ENCODE results near the gene SLC35G4. TPM values are rescaled to one million over a fixed set of nuclear protein-coding genes. Genes with fewer than 3 reads are reported as not detected.
"Not testable (repeated sequence)": the region's sequence is repeated elsewhere in the genome, so short reads cannot be mapped to it uniquely, and the experiment has no call there.

SLC35G4 gene
- total and polyA plus RNA-seq, 3 donors from 2014 or later, result not detected

DNA sequence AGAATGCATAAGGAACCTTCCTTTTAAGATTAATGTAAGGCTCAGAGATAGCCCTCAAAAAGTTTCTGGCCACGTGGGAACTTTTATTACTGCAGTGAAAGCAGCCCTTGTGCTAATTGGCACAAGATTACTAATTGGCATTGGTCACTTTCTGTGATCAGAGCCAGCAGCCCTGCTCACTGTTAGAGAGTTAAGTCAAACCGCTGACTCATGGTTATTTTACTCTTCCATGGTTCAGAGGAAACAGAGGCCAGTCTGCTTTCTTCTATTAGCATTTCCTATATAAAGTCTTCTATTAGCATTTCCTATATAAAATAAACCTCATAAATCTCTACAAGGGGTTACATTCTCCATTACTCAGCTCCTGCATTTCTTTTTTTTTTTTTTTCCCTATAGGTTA lies 1.5 kb upstream of the SLC35G4 start:
- TF ChIP-seq, protein P1, sequence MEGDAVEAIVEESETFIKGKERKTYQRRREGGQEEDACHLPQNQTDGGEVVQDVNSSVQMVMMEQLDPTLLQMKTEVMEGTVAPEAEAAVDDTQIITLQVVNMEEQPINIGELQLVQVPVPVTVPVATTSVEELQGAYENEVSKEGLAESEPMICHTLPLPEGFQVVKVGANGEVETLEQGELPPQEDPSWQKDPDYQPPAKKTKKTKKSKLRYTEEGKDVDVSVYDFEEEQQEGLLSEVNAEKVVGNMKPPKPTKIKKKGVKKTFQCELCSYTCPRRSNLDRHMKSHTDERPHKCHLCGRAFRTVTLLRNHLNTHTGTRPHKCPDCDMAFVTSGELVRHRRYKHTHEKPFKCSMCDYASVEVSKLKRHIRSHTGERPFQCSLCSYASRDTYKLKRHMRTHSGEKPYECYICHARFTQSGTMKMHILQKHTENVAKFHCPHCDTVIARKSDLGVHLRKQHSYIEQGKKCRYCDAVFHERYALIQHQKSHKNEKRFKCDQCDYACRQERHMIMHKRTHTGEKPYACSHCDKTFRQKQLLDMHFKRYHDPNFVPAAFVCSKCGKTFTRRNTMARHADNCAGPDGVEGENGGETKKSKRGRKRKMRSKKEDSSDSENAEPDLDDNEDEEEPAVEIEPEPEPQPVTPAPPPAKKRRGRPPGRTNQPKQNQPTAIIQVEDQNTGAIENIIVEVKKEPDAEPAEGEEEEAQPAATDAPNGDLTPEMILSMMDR (IDR thresholded peaks at IDR 0.05), result no peak
- TF ChIP-seq POLR2A (IDR thresholded peaks at IDR 0.05), result no peak
- H3K27me3 ChIP-seq, result no peaks in the 10 kb centered on the region
- no peaks in the 10 kb centered on the region for H3K9me3 ChIP-seq
- H3K4me3 ChIP-seq, result no peak overlapping the region
- WGBS, 2 donors, result 32 to 38% methylated on average over 2 of the region's 2 CpGs
- no peak for DNase-seq
- no peaks in the 10 kb centered on the region for H3K4me1 ChIP-seq
- intact Hi-C loops (cut with DNase I; ENCODE audit: low total_unique reads), result no loop called here
- no peak overlapping the region for H3K27ac ChIP-seq
- H3K36me3 ChIP-seq (ENCODE audit: low read depth, missing control alignments), result no peaks in the 10 kb centered on the region

DNA sequence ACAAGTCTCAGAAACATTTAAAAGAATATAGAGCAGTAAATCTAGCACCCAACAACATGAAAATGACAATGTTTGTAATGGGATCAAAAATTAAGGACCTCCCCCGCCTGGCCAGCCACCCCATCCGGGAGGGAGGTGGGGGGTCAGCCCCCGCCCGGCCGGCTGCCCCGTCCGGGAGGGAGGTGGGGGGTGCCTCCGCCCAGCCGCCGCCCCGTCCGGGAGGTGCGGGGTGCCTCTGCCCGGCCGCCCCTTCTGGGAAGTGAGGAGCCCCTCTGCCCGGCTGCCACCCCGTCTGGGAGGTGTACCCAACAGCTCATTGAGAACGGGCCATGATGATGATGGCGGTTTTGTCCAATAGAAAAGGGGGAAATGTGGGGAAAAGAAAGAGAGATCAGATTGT lies 778 bp upstream of the SLC35G4 start:
- DNase-seq; H3K4me3 ChIP-seq; H3K27me3 ChIP-seq; H3K27ac ChIP-seq; H3K4me1 ChIP-seq; H3K9me3 ChIP-seq; intact Hi-C loops (cut with DNase I; ENCODE audit: low total_unique reads); H3K36me3 ChIP-seq (ENCODE audit: low read depth, missing control alignments): not testable (repeated sequence)
- 69 to 87% methylated on average over 13 to 18 of the region's 19 CpGs for WGBS, 2 donors

DNA sequence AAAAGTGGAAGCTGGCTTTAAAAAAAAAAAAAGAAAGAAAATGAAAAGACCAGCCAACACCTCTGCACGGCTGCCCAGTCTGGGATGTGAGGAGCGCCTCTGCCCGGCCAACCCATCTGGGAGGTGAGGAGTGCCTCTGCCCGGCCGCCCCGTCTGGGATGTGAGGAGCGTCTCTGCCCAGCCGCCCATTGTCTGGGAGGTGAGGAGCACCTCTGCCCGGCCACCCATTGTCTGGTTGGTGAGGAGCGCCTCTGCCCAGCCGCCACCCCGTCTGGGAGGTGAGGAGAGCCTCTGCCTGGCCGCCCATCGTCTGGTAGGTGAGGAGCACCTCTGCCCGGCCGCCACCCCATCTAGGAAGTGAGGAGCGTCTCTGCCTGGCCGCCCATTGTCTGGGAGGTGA lies 3.7 kb downstream of the SLC35G4 start:
- DNase-seq; H3K27me3 ChIP-seq; H3K36me3 ChIP-seq (ENCODE audit: low read depth, missing control alignments); intact Hi-C loops (cut with DNase I; ENCODE audit: low total_unique reads); H3K4me3 ChIP-seq; H3K9me3 ChIP-seq; H3K4me1 ChIP-seq; H3K27ac ChIP-seq: not testable (repeated sequence)
- WGBS, 2 donors, result 87 to 92% methylated on average over 12 to 18 of the region's 18 CpGs

DNA sequence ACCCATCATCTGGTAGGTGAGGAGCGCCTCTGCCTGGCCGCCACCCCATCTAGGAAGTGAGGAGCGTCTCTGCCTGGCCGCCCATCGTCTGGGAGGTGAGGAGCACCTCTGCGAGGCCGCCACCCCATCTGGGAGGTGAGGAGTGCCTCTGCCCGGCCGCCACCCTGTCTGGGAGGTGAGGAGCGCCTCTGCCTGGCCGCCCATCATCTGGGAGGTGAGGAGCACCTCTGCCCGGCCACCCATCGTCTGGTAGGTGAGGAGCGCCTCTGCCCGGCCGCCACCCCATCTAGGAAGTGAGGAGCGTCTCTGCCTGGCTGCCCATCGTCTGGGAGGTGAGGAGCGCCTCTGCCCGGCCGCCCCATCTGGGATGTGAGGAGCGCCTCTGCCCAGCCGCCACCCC lies 4.2 kb downstream of the SLC35G4 start:
- H3K9me3 ChIP-seq; DNase-seq; H3K27ac ChIP-seq; H3K36me3 ChIP-seq (ENCODE audit: low read depth, missing control alignments); H3K4me3 ChIP-seq; H3K27me3 ChIP-seq; H3K4me1 ChIP-seq; intact Hi-C loops (cut with DNase I; ENCODE audit: low total_unique reads): not testable (repeated sequence)
- 95% methylated on average over 12 of the region's 23 CpGs; no CpG with 5 or more reads in 1 of the 2 donors for WGBS, 2 donors

DNA sequence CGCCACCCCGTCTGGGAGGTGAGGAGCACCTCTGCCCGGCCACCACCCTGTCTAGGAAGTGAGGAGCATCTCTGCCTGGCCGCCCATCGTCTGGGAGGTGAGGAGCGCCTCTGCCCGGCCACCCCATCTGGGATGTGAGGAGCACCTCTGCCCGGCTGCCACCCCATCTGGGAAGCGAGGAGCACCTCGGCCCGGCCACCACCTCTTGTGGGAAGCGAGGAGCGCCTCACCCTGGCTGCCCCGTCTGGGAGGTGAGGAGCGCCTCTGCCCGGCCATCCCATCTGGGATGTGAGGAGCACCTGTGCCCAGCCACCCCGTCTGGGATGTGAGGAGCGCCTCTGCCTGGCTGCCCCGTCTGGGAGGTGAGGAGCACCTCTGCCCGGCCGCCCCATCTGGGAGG lies 4.6 kb downstream of the SLC35G4 start:
- intact Hi-C loops (cut with DNase I; ENCODE audit: low total_unique reads), result not testable (repeated sequence)

DNA sequence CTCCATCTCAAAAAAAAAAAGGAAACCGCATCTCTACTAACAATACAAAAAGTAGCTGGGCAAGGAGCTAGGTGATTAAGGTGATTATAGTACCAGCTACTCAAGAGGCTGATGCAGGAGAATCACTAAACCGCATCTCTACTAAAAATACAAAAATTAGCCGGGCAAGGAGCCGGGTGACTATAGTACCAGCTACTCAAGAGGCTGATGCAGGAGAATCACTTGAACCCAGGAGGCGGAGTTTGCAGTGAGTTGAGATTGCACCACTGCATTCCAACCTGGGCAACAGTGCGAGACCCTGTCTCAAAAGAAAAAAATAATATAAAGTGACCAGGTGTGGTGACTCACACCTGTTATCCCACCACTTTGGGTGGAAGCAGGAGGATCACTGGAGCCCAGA lies 5.6 kb downstream of the SLC35G4 start:
- H3K27me3 ChIP-seq; intact Hi-C loops (cut with DNase I; ENCODE audit: low total_unique reads); H3K9me3 ChIP-seq; H3K4me3 ChIP-seq; H3K36me3 ChIP-seq (ENCODE audit: low read depth, missing control alignments); DNase-seq; H3K27ac ChIP-seq; H3K4me1 ChIP-seq: not testable (repeated sequence)
- 92 to 95% methylated on average over 6 of the region's 6 CpGs for WGBS, 2 donors

More for the DNA sequence above, 4.6 kb downstream of the SLC35G4 start:
- 90 to 96% methylated on average over 3 to 21 of the region's 21 CpGs for WGBS, 2 donors
- H3K27ac ChIP-seq; H3K36me3 ChIP-seq (ENCODE audit: low read depth, missing control alignments); H3K4me1 ChIP-seq; H3K4me3 ChIP-seq; DNase-seq; H3K27me3 ChIP-seq; H3K9me3 ChIP-seq: not testable (repeated sequence)

DNA sequence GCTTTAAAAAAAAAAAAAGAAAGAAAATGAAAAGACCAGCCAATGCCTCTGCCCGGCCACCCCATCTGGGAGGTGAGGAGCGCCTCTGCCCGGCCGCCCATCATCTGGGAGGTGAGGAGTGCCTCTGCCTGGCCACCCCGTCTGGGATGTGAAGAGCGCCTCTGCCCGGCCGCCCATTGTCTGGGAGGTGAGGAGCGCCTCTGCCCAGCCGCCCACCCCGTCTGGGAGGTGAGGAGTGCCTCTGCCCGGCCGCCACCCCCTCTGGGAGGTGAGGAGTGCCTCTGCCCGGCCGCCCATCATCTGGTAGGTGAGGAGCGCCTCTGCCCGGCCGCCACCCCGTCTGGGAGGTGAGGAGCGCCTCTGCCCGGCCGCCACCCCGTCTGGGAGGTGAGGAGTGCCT lies 37.9 kb downstream of the SLC35G4 start:
- H3K36me3 ChIP-seq (ENCODE audit: low read depth, missing control alignments); H3K27me3 ChIP-seq; H3K27ac ChIP-seq; intact Hi-C loops (cut with DNase I; ENCODE audit: low total_unique reads); H3K9me3 ChIP-seq; H3K4me1 ChIP-seq; H3K4me3 ChIP-seq; DNase-seq: not testable (repeated sequence)
- 87 to 97% methylated on average over 7 to 20 of the region's 23 CpGs for WGBS, 2 donors

DNA sequence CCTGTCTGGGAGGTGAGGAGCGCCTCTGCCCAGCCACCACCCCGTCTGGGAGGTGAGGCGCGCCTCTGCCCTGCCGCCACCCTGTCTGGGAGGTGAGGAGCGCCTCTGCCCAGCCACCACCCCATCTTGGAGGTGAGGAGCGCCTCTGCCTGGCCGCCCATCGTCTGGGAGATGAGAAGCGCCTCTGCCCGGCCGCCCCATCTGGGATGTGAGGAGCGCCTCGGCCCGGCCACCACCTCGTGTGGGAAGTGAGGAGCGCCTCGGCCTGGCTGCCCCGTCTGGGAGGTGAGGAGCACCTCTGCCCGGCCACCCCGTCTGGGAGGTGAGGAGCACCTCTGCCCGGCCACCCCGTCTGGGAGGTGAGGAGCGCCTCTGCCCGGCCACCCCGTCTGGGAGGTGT lies 38.4 kb downstream of the SLC35G4 start:
- intact Hi-C loops (cut with DNase I; ENCODE audit: low total_unique reads); H3K4me1 ChIP-seq: not testable (repeated sequence)
- WGBS, 2 donors, result 93 to 100% methylated on average over 1 to 25 of the region's 26 CpGs

More for the DNA sequence above, 38.4 kb downstream of the SLC35G4 start:
- H3K27me3 ChIP-seq; H3K4me3 ChIP-seq; H3K9me3 ChIP-seq; H3K36me3 ChIP-seq (ENCODE audit: low read depth, missing control alignments); H3K27ac ChIP-seq; DNase-seq: not testable (repeated sequence)

Data from testis (tissue), 3 donors.